Measurements from ENCODE around the gene GPR32.
"Not testable (repeated sequence)": the region's sequence is repeated elsewhere in the genome, so short reads cannot be mapped to it uniquely, and the experiment has no call there.

Gene GPR32

DNA sequence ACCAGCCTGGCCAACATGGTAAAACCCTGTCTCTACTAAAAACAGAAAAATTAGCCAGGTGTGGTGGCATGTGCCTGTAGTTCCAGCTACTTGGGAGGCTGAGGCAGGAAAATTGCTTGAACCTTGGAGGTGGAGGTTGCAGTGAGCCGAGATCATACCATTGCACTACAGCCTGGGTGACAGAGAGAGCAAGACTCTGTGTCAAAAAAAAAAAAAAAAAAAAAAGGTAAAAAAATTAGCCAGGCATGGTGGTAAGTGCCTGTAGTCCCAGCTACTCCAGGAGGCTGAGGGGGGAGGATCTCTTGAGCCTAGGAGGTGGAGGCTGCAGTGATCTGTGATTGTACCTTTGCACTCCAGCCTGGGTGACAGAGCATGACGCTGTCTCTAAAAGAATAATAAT is at the start of gene GPR32:
TSS of gene GPR32 (plus strand) at position 301 of the 400 bp plus-strand sequence. CDS start 137 bp downstream, outside the sequence.
- DNase-seq (ENCODE audit: low read depth), result not testable (repeated sequence)

DNA sequence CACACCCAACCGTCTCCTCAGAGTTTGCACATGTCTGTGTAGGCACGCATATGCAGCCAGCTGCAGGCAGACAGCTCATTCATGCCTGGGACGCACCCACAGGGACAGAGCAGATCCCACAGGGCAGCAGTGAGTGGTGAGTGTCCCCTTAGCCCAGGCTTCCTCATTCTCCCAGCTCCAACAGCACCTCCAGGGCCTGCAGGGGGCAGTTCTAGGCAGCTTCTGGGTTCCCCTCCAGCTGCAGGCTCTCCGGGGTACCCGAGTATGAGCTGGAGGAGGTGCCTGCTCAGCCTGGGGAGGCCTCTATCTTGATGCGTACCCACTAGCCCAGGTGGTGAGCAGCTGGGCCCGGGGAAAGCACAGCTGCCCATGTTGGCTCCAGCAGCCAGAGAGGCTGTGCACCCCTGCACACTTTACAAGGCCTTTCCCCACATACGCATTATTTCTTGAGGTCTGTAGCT is 49.3 kb upstream of the GPR32 start:
- DNase-seq (ENCODE audit: low read depth), result no peak

- DNase-seq (ENCODE audit: low read depth), result no peak
Observed at GRCh38 chr19:50721441-50722137, 48.7 kb upstream of the GPR32 start.

GRCh38 chr19:50722201-50723013 is 47.9 kb upstream of the GPR32 start:
- no peak for DNase-seq (ENCODE audit: low read depth)

DNA sequence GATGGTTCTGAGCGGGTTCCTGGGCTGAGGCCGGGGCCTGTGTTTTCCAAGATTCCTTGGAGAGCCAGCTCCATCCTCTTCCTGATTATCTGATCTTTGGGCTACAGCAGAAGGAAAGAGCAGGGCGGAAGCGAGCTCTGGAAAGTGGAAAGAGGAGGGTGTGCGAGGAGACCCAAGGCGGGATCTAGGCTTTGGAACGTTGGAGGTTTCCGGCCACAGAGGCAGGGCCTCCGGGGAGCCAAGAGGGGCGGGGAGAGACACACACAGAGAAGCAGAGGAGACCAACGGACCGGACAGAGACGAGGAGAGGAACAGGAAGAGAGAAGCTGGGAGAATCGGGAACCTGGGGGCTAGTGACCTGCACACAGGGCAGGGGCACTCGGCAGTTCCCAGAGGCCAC is 47.2 kb upstream of the GPR32 start, which contains the start of gene CLEC11A:
TSS of gene CLEC11A (plus strand) at position 296 of the 400 bp plus-strand sequence. CDS start 162 bp downstream, outside the sequence.
- DNase-seq (ENCODE audit: low read depth), result no peak

DNA sequence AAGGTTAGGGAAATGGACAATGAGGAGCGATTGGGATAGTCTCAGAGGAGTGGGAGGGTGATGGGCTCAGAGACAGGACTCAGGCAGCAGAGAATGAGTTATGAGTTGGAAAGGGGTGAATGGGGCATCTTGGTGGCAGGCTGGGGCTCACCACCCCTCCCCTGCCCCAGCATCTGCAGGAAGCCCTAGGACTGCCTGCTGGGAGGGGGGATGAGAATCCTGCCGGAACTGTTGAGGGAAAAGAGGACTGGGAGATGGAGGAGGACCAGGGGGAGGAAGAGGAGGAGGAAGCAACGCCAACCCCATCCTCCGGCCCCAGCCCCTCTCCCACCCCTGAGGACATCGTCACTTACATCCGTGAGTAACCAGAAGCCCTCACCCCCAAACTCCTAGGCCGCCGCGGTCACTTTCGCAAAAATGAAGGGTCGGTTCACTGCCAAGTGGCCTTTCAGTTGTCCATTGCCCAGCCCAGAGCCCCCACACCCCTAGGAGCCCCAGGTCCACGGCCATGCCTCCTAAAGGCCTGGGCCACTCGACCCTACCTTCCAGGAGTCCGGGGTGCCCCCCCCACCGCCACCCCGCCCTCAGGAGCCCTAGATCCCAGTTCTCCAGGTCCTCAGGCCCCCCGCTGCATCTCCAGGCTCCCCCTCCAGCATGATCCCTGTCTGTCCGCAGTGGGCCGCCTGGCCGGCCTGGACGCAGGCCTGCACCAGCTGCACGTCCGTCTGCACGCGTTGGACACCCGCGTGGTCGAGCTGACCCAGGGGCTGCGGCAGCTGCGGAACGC is 46.3 kb upstream of the GPR32 start:
- DNase-seq (ENCODE audit: low read depth), result no peak

DNA sequence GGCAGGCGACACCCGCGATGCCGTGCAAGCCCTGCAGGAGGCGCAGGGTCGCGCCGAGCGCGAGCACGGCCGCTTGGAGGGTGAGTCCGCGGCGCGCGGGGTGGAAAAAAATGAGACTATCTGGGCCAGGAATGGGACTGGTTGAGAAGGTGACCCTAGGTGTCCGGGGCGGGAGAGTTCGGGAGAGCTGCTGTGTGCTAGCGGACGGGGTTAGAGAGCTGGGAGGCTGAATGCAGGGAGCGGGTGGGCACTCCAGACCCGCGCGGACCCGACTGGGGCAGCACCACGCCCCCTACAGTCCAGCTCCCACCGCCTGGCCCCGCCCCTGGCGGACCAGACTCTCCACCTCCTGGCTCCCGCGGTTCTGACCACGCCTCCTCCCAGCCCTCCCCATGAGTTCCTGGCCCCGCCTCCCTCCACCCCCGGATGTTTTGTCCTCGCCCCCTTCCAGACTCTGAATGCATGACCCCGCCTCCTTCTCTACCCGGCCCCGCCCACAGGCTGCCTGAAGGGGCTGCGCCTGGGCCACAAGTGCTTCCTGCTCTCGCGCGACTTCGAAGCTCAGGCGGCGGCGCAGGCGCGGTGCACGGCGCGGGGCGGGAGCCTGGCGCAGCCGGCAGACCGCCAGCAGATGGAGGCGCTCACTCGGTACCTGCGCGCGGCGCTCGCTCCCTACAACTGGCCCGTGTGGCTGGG is 45.6 kb upstream of the GPR32 start:
- peak; percentile 67 for DNase-seq (ENCODE audit: low read depth)

DNA sequence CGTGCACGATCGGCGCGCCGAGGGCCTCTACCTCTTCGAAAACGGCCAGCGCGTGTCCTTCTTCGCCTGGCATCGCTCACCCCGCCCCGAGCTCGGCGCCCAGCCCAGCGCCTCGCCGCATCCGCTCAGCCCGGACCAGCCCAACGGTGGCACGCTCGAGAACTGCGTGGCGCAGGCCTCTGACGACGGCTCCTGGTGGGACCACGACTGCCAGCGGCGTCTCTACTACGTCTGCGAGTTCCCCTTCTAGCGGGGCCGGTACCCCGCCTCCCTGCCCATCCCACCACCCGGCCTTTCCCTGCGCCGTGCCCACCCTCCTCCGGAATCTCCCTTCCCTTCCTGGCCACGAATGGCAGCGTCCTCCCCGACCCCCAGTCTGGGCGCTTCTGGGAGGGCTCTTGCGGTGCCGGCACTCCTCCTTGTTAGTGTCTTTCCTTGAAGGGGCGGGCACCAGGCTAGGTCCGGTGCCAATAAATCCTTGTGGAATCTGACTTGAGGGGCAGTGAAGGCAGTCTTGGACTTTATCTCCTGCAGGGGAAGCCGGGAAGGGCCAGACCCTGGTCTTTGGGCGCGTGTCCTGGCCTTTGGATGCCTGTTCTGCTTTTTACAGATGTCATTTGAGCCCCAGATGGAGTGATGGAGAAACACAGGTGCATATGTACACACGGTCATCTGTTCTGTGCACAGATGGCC is 44.9 kb upstream of the GPR32 start:
- no peak for DNase-seq (ENCODE audit: low read depth)

DNA sequence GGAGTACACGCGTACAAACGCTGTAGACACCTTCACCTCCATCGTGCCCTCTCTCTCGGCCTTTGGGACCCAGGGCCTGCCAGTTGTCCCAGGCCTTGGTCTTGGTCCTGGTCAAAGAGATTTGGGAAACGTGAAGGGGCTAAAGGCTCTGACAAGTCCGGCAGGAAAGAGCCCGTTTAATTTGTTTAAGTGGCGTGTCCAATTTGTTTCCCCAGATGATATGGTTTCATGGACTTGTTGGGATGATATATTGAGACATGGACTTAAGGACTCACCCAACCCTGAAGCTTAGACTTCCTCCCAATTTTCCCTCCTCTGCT is 44.4 kb upstream of the GPR32 start:
- DNase-seq (ENCODE audit: low read depth), result no peak

GRCh38 chr19:50728084-50728737 is 42.1 kb upstream of the GPR32 start:
- DNase-seq (ENCODE audit: low read depth), result no peak

DNA sequence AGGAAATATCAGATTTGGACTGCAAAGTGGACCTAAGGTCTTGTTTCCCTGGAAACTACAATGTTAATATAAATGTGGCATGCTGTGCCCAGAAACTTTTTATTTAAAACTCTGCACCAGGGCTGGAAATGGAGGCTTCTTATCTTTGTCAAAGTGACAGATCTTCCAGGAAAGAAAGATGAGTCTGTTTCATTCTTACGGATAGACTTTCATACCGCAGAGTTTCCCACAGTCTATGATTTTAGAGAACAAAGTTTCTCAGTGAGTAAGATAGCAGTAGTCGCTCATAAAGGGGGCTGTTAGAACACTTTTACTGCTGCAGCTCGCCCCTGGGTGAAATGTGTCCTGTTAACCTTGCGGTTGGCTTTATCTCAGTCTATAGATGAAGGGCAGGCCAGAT is 40.4 kb upstream of the GPR32 start:
- no peak for DNase-seq (ENCODE audit: low read depth)

DNA sequence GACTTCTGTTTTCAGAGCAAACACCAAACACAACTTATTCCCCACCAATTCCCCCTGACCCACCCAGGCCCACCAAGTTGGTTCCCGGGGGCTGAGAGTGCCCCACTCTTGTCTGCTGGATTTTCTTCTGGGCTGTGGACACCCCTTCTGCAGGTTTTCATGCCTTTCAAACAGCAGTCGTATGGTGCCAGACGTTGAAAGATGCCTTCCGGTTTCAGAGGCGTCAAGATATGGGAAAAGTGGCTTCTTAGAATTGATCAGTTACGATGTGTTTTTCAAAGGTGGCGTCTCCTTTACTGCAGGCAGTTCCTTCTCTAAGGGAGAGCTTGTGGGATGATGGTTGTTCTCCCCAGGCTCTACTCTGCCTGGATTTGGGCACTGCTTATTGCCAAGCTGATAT is 34.4 kb upstream of the GPR32 start:
- no peak for DNase-seq (ENCODE audit: low read depth)

DNA sequence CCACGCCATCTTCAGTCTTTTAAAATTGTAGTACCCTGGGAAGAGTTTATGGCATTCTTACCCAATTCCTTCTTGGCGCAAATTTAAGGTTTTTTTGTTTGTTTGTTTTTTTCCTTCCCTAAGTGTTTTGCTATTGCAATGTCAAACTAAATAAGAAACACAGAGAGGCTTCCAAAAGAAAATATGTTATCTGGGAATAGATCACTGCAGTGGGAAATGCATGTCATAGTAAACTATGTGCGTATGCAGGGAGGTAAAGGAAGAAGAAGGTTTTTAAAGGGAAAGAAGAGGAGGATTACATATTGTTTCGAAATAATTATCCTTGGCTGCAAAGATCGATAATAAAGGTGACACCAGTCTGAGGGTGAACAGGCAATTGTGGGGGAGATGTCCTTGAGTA is 33.9 kb upstream of the GPR32 start:
- no peak for DNase-seq (ENCODE audit: low read depth)

DNA sequence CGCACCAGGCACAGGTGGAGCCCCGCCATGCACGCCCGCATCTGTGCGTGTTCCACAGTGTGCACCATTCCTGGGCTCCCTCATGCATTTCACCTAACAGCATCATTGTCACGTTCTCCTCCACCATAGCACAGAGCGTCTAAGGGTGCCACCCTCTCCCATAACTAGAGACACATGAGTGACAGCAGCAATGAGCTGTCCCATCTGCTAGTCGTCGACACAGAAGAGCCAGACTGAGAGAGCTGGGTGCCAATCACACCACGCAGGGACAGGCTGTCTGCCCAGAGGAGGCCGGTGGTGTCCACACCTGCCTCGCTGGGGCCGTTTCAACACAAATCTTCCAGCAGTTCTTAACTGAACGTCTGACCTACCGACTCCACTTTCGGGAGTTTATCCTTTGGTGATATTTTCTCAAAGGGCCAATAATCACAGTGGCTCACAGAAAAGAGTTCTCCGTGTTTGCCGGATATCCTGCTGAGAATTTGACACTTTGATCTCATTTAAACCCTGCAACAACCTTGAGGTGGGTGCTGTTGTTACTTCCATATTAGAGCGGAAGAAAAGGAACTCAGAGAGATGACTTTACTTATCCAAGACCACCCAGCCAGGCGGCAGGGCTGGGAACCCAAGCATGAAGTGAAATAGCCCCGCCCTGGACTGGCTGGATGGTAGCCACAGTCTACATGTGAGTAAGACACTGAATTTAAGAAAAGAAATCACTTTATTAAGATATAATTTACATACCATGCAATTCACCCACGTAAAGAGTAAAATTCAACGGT is 30.9 kb upstream of the GPR32 start:
- DNase-seq (ENCODE audit: low read depth), result no peak

GRCh38 chr19:50739914-50740426 is 30.3 kb upstream of the GPR32 start:
- no peak for DNase-seq (ENCODE audit: low read depth)

GRCh38 chr19:50741179-50741933 is 28.9 kb upstream of the GPR32 start:
- DNase-seq (ENCODE audit: low read depth), result no peak

- DNase-seq (ENCODE audit: low read depth), result no peak
Observed at GRCh38 chr19:50743537-50743936, 26.7 kb upstream of the GPR32 start.

DNA sequence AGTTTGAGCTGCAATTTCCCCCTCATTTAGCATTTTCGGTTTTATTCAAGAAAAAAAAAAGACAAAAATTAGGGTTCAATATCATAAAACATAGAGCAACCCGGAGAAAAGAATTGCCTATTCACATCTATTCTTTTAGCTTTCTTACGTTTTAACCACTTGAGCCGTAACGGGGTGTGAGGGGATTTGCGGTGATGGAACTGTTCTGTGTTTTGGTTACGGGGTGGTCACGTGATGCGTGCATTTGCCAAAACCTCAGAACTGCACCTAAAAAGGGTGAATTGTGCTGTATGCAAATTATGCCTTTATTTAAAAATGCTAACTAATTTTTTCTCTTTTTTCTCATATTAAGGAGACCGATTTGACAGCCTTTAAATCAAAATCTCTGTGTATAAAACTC is 25.0 kb upstream of the GPR32 start:
- no peak for DNase-seq (ENCODE audit: low read depth)

DNA sequence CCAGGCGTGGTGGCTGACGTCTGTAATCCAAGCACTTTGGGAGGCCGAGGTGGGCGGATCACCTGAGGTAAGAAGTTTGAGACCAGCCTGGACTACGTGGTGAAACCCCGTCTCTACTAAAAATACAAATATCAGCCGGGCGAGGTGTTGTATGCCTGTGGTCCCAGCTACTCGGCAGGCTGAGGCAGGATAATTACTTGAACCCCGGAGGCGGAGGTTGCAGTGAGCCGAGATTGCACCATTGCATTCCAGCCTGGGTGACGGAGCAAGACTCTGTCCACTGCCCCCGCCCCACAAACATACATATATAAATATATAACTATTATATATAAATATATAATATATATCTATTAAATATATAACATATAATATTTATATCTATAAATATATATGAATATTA is 23.1 kb upstream of the GPR32 start:
- not testable (repeated sequence) for DNase-seq (ENCODE audit: low read depth)

All from T-helper 22 cell (primary cell).